HG03045 (cell line): ENCODE measurements around the gene FJX1.
"Not testable (repeated sequence)": the region's sequence is repeated elsewhere in the genome, so short reads cannot be mapped to it uniquely, and the experiment has no call there.

Experiments
- ATAC-seq: cut with Tn5 transposase; IDR thresholded peaks from one replicate; pipeline ENCODE4 v1.9.1; 2021; ENCODE audit warnings: mild to moderate bottlenecking, moderate library complexity; ENCODE audit not compliant: unreplicated experiment

The FJX1 gene

GRCh38 chr11:35629914-35630313 is 11.7 kb downstream of the FJX1 start:
- ATAC-seq: no peak

- ATAC-seq: no peak
Observed at GRCh38 chr11:35631891-35632290, 13.6 kb downstream of the FJX1 start.

- no peak for ATAC-seq
Observed at GRCh38 chr11:35632301-35632700, 14.0 kb downstream of the FJX1 start.

GRCh38 chr11:35633827-35634423 is 15.7 kb downstream of the FJX1 start:
- no peak for ATAC-seq

- no peak for ATAC-seq
Observed at GRCh38 chr11:35635933-35636332, 17.7 kb downstream of the FJX1 start.

- ATAC-seq: no peak
Observed at GRCh38 chr11:35639591-35640179, 21.4 kb downstream of the FJX1 start.

- ATAC-seq: no peak
Observed at GRCh38 chr11:35641171-35641897, 23.1 kb downstream of the FJX1 start.

GRCh38 chr11:35641964-35642363 is 23.7 kb downstream of the FJX1 start:
- no peak for ATAC-seq

- ATAC-seq: no peak
Observed at GRCh38 chr11:35647421-35648093, 29.3 kb downstream of the FJX1 start.

GRCh38 chr11:35650006-35650405 is 31.7 kb downstream of the FJX1 start:
- ATAC-seq: no peak

- ATAC-seq: no peak
Observed at GRCh38 chr11:35650467-35650866, 32.2 kb downstream of the FJX1 start.

GRCh38 chr11:35651263-35651662 is 33.0 kb downstream of the FJX1 start:
- ATAC-seq: no peak

- not testable (repeated sequence) for ATAC-seq
Observed at GRCh38 chr11:35652786-35653185, 34.5 kb downstream of the FJX1 start.

- no peak for ATAC-seq
Observed at GRCh38 chr11:35654711-35655110, 36.5 kb downstream of the FJX1 start.

- ATAC-seq: no peak
Observed at GRCh38 chr11:35655254-35655653, 37.0 kb downstream of the FJX1 start.

- no peak for ATAC-seq
Observed at GRCh38 chr11:35655856-35656255, 37.6 kb downstream of the FJX1 start.

GRCh38 chr11:35658020-35658948 is 40.0 kb downstream of the FJX1 start:
- no peak for ATAC-seq

- ATAC-seq: no peak
Observed at GRCh38 chr11:35661534-35661933, 43.3 kb downstream of the FJX1 start.

GRCh38 chr11:35662061-35662648 is 43.9 kb downstream of the FJX1 start:
- ATAC-seq: peak; percentile 44

- ATAC-seq: peak; percentile 96
Observed at GRCh38 chr11:35662649-35663407, 44.6 kb downstream of the FJX1 start, which contains the start of gene TRIM44. Gene TRIM44 (plus strand): TSS chr11:35662775. CDS start chr11:35663112, 337 bp downstream.
